Endodermal cell (in vitro differentiated cells): ENCODE data around the gene GAB4. TPM values are rescaled to one million over a fixed set of nuclear protein-coding genes. Genes with fewer than 3 reads are reported as not detected.

Source experiments
- DNase-seq: peaks from one replicate; pipeline ENCODE4 v3.0.0-alpha.2; 2017
- H3K27ac ChIP-seq: 2 replicates; pipeline ENCODE4 v1.5.1; 2013; ENCODE audit warnings: mild to moderate bottlenecking, low read depth, low read length, moderate library complexity
- H3K27me3 ChIP-seq: 2 replicates; pipeline ENCODE4 v1.6.1; 2013; ENCODE audit warnings: mild to moderate bottlenecking, low read length, moderate library complexity; ENCODE audit not compliant: insufficient read depth, control insufficient read depth, poor library complexity, severe bottlenecking
- H3K36me3 ChIP-seq: 2 replicates; pipeline ENCODE4 v1.7.0; 2013; ENCODE audit warnings: mild to moderate bottlenecking, low read length, moderate library complexity; ENCODE audit not compliant: control insufficient read depth, insufficient read depth
- H3K4me1 ChIP-seq: one replicate; pipeline ENCODE4 v1.7.0; 2013; ENCODE audit warnings: low read length; ENCODE audit not compliant: control insufficient read depth, insufficient read depth
- H3K4me3 ChIP-seq: 2 replicates; pipeline ENCODE4 v1.5.1; 2013; ENCODE audit warnings: mild to moderate bottlenecking, low read length, moderate library complexity
- H3K9ac ChIP-seq: 2 replicates; pipeline ENCODE4 v1.6.1; 2013; ENCODE audit warnings: mild to moderate bottlenecking, low read length, moderate library complexity; ENCODE audit not compliant: poor library complexity, severe bottlenecking; ENCODE audit errors: extremely low read depth
- H3K9me3 ChIP-seq: 2 replicates; pipeline ENCODE4 v1.6.1; 2013; ENCODE audit warnings: mild to moderate bottlenecking, low read length, moderate library complexity; ENCODE audit not compliant: control insufficient read depth
- H3K27ac Mint-ChIP-seq: 2 replicates; pipeline ENCODE4 v1.8.0; 2020; ENCODE audit warnings: mixed read lengths
- H3K27me3 Mint-ChIP-seq: 2 replicates; pipeline ENCODE4 v1.8.0; 2021; ENCODE audit warnings: mild to moderate bottlenecking, mixed read lengths; ENCODE audit not compliant: insufficient read depth
- H3K36me3 Mint-ChIP-seq: 2 replicates; pipeline ENCODE4 v1.8.0; 2020; ENCODE audit warnings: low read depth, mixed read lengths
- H3K4me1 Mint-ChIP-seq: 2 replicates; pipeline ENCODE4 v1.8.0; 2020; ENCODE audit warnings: mixed read lengths
- H3K4me3 Mint-ChIP-seq: 2 replicates; pipeline ENCODE4 v1.8.0; 2020; ENCODE audit warnings: mild to moderate bottlenecking, moderate library complexity, mixed read lengths
- H3K9me3 Mint-ChIP-seq: 2 replicates; pipeline ENCODE4 v1.8.0; 2020; ENCODE audit warnings: mild to moderate bottlenecking, mixed read lengths
- WGBS, 2 experiments: methylation state at CpG; one replicate each; pipeline versions ENCODE4 v1.1.5 to v1.1.7; 2013; ENCODE audit warnings: missing lambda C conversion rate in 2 of 2, mixed read lengths in 1 of 2; ENCODE audit not compliant: insufficient coverage in 1 of 2, insufficient read length in 1 of 2; 5-methylcytosine and 5-hydroxymethylcytosine counted together
- total RNA-seq, 2 donors: library from RNA; stranded (reverse); fragmentation: NEBNext Ultra II Directional in 1 of 2; extraction: Animal tissue kit (Norgen Biotek cat#: 25700) in 1 of 2; gene quantifications; 2 replicates in 1 of 2; 3 replicates in 1 of 2; pipeline ENCODE4 v1.2.1, GENCODE V29; 2021
- TF ChIP-seq, protein P1 (sequence below): fragments of 200-600 bp; sonication (generic); conservative IDR thresholded peaks from 2 replicates; pipeline ENCODE4 v1.5.0; 2021; ENCODE audit warnings: antibody characterized with exemption, mild to moderate bottlenecking

The GAB4 gene
- total RNA-seq, 2 donors from 2014 or later = 0.22 TPM; not detected in 1

GRCh38 chr22:17009640-17010291 is 1.7 kb upstream of the GAB4 start:
- H3K4me3 Mint-ChIP-seq = no peak overlapping the region
- WGBS, 2 experiments = 70 to 86% methylated on average over 1 to 9 of the region's 9 CpGs
- H3K36me3 Mint-ChIP-seq = no peaks in the 10 kb centered on the region
- H3K27me3 Mint-ChIP-seq = peaks cover 57% of the 10 kb centered on the region
- H3K4me1 Mint-ChIP-seq = no peaks in the 10 kb centered on the region
- peaks cover 15% of the 10 kb centered on the region for H3K9me3 Mint-ChIP-seq
- Histone ChIP-seq H3K4me3 (no peak overlapping the region), H3K4me1 (no peaks in the 10 kb centered on the region), H3K36me3 (no peaks in the 10 kb centered on the region), H3K9me3 (peaks cover 14% of the 10 kb centered on the region), H3K27me3 (no peaks in the 10 kb centered on the region), H3K27ac (no peak overlapping the region), H3K9ac (no peak overlapping the region)
- peak; percentile 71 for DNase-seq
- no peak overlapping the region for H3K27ac Mint-ChIP-seq
- TF ChIP-seq, protein P1, sequence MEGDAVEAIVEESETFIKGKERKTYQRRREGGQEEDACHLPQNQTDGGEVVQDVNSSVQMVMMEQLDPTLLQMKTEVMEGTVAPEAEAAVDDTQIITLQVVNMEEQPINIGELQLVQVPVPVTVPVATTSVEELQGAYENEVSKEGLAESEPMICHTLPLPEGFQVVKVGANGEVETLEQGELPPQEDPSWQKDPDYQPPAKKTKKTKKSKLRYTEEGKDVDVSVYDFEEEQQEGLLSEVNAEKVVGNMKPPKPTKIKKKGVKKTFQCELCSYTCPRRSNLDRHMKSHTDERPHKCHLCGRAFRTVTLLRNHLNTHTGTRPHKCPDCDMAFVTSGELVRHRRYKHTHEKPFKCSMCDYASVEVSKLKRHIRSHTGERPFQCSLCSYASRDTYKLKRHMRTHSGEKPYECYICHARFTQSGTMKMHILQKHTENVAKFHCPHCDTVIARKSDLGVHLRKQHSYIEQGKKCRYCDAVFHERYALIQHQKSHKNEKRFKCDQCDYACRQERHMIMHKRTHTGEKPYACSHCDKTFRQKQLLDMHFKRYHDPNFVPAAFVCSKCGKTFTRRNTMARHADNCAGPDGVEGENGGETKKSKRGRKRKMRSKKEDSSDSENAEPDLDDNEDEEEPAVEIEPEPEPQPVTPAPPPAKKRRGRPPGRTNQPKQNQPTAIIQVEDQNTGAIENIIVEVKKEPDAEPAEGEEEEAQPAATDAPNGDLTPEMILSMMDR = peak; percentile 66

DNA sequence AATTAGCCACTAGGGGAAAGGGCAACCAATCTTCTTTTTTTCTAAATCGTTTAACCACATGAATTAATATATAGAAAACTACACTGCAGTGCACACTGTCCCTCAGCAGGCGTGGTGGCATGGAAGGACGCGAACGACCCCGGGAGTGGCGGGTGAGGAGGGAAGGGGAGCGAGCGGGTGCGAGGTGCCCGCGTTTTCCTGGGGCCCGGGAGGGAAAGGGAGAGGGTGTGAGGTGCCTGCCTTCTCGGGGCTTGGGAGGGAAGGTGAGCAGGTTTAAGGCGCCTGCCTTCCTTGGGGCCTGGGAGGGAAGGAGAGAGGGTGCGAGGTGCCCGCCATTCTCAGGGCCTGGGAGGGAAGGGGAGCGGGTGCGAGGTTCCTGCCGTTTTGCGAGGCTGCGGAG is 765 bp downstream of the GAB4 start:
- peaks cover 18% of the 10 kb centered on the region for H3K9me3 ChIP-seq
- Mint-ChIP-seq H3K4me3 (peak overlapping the region; percentile 41), H3K4me1 (no peaks in the 10 kb centered on the region), H3K9me3 (peaks cover 15% of the 10 kb centered on the region), H3K27ac (no peak overlapping the region), H3K36me3 (no peaks in the 10 kb centered on the region), H3K27me3 (peaks cover 73% of the 10 kb centered on the region)
- H3K4me3 ChIP-seq = no peak overlapping the region
- H3K9ac ChIP-seq = no peak overlapping the region
- TF ChIP-seq, protein P1 = peak; percentile 52
- H3K36me3 ChIP-seq = no peaks in the 10 kb centered on the region
- H3K27ac ChIP-seq = no peak overlapping the region
- no peaks in the 10 kb centered on the region for H3K4me1 ChIP-seq
- H3K27me3 ChIP-seq = no peaks in the 10 kb centered on the region
- DNase-seq = peak; percentile 59
- 76 to 87% methylated on average over 5 to 22 of the region's 22 CpGs for WGBS, 2 experiments

DNA sequence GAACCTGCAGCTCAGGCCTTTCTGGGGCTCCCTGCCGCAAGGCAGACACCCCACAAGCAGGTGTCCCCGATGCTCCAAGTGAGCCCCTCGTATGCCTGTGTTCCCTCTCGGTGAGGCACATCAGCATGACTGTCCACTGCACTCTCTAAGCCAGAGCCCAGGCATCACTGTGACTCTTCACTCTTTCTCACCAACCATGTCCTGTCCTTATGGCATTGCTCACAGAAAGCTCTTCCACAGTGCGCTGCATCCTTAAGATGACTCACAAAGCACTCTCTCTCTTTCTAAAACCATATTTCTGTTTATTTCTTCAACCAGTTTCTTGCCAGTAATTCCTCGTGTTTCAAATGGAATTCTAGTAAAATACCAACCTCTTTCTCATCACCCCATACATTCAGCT is 18.1 kb downstream of the GAB4 start:
- no peak overlapping the region for H3K4me3 ChIP-seq
- H3K27ac ChIP-seq = no peak overlapping the region
- Mint-ChIP-seq H3K9me3 (peaks cover 3% of the 10 kb centered on the region), H3K36me3 (no peaks in the 10 kb centered on the region), H3K27me3 (peaks cover 4% of the 10 kb centered on the region), H3K4me1 (no peaks in the 10 kb centered on the region), H3K4me3 (no peak overlapping the region), H3K27ac (no peak overlapping the region)
- DNase-seq = no peak
- no peaks in the 10 kb centered on the region for H3K27me3 ChIP-seq
- no peak overlapping the region for H3K9ac ChIP-seq
- WGBS, 2 experiments = 66 to 83% methylated on average over 5 to 6 of the region's 6 CpGs
- H3K4me1 ChIP-seq = no peaks in the 10 kb centered on the region
- TF ChIP-seq, protein P1 = no peak
- H3K36me3 ChIP-seq = no peaks in the 10 kb centered on the region
- peaks cover 44% of the 10 kb centered on the region for H3K9me3 ChIP-seq
